Measurements from ENCODE around the gene PITHD1.

DNA sequence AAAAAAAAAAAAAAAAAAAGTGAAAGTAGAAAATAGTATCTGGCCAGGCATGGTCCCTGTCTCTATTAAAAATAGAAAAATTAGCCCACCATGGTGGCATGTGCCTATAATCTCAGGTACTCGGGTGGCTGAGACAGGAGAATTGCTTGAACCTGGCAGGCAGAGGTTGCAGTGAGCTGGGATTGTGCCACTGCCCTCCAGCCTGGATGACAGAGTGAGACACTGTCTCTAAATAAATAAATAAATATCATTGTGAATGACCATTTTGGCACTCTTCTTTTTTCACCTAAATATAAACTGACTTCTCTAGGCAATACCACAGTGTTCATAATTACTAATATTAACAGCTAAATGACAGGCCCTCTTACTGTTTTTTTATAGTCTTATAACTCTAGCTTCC lies 20.4 kb upstream of the PITHD1 start:
- TF ChIP-seq, protein P1, sequence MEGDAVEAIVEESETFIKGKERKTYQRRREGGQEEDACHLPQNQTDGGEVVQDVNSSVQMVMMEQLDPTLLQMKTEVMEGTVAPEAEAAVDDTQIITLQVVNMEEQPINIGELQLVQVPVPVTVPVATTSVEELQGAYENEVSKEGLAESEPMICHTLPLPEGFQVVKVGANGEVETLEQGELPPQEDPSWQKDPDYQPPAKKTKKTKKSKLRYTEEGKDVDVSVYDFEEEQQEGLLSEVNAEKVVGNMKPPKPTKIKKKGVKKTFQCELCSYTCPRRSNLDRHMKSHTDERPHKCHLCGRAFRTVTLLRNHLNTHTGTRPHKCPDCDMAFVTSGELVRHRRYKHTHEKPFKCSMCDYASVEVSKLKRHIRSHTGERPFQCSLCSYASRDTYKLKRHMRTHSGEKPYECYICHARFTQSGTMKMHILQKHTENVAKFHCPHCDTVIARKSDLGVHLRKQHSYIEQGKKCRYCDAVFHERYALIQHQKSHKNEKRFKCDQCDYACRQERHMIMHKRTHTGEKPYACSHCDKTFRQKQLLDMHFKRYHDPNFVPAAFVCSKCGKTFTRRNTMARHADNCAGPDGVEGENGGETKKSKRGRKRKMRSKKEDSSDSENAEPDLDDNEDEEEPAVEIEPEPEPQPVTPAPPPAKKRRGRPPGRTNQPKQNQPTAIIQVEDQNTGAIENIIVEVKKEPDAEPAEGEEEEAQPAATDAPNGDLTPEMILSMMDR (IDR thresholded peaks at IDR 0.05; ENCODE audit: low read depth, low read length): no peak
- no peak for TF ChIP-seq EZH2phosphoT487 (IDR thresholded peaks at IDR 0.05; ENCODE audit: low read depth)
